Epithelial cell of alveolus of lung (primary cell): Measurements from ENCODE around the gene OR6S1. TPM values are rescaled to one million over a fixed set of nuclear protein-coding genes. Genes with fewer than 3 reads are reported as not detected.

ENCODE experiments used
- total RNA-seq: library from RNA; depleted of rRNA; stranded (reverse); fragments of >200 nt; gene quantifications from 2 replicates; pipeline ENCODE4 v1.2.1, GENCODE V29; 2015

OR6S1 gene
- not detected in 2 replicates for total RNA-seq

GRCh38 chr14:20641591-20641990 lies at the start of gene OR6S1:
Gene OR6S1 (minus strand): TSS chr14:20641691. CDS start chr14:20641691, 0 bp downstream.

GRCh38 chr14:20688167-20688839 lies 46.8 kb upstream of the OR6S1 start, which contains the start of gene ANG:
Gene ANG (plus strand): TSS chr14:20688764. CDS start chr14:20693565, 4,801 bp downstream.

GRCh38 chr14:20683891-20684661 lies 42.6 kb upstream of the OR6S1 start, which contains the start of gene RNASE4:
Gene RNASE4 (plus strand): TSS chr14:20684560. CDS start chr14:20699372, 14,812 bp downstream.

GRCh38 chr14:20591235-20591634 lies 50.3 kb downstream of the OR6S1 start, which contains the start of gene RNASE12:
Gene RNASE12 (minus strand): TSS chr14:20591376. CDS start chr14:20590723, 653 bp downstream.

Other genes with a start within 250 kb of the OR6S1 start
- 8.8 and 16.8 TPM in 2 replicates for gene TEP1, start 228.2 kb downstream of the OR6S1 start, total RNA-seq
- gene KLHL33, start 205.5 kb downstream of the OR6S1 start, total RNA-seq: 0.13 TPM in 1 of 2 replicates, not detected in the other
- gene OSGEP, start 186.9 kb downstream of the OR6S1 start, total RNA-seq: 17.4 and 52.4 TPM in 2 replicates
- 196 and 208 TPM in 2 replicates for gene APEX1, start 186.5 kb downstream of the OR6S1 start, total RNA-seq
- gene PIP4P1, start 180.3 kb downstream of the OR6S1 start, total RNA-seq: 12.2 and 16.9 TPM in 2 replicates
- gene PNP, start 172.3 kb downstream of the OR6S1 start, total RNA-seq: 15.6 and 42.8 TPM in 2 replicates
- gene RNASE10, start 136.2 kb downstream of the OR6S1 start, total RNA-seq: not detected in 2 replicates
- not detected in 2 replicates for gene RNASE9, start 80.6 kb downstream of the OR6S1 start, total RNA-seq
- not detected in 2 replicates for gene RNASE11, start 53.7 kb downstream of the OR6S1 start, total RNA-seq
- not detected in 2 replicates for gene RNASE12, start 50.3 kb downstream of the OR6S1 start, total RNA-seq
- gene RNASE4, start 42.9 kb upstream of the OR6S1 start, total RNA-seq: 18.6 and 27.5 TPM in 2 replicates
- gene ANG, start 47.1 kb upstream of the OR6S1 start, total RNA-seq: 7.9 and 13.7 TPM in 2 replicates
- not detected in 2 replicates for gene EDDM3A, start 104.2 kb upstream of the OR6S1 start, total RNA-seq
- not detected in 2 replicates for gene EDDM3B, start 126.7 kb upstream of the OR6S1 start, total RNA-seq
- gene RNASE6, start 139.6 kb upstream of the OR6S1 start, total RNA-seq: not detected in 2 replicates
- 1.7 and 4.1 TPM in 2 replicates for gene RNASE1, start 161.2 kb upstream of the OR6S1 start, total RNA-seq
- gene RNASE3, start 249.7 kb upstream of the OR6S1 start, total RNA-seq: not detected in 2 replicates